ENCODE data around the gene WBP1L.

Gene WBP1L

DNA sequence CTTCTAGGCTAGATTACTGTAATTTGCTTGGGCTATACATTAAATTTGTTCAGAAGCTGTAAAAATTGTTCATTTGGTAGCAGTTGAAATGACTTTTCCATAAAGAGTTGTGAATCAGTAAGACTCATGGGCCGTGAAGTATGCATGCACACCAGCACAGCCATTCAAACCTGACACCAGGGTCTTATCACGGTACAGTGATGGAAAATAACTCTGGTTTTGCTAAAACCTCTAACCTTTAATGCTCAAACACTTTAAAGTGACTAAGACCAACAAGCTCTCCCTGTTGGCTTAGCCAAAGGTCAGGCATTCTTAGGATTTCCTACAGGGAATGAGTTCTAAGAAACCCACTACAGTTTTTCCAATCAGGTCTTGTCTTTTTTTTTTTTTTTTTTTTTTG lies 41.0 kb upstream of the WBP1L start:
- no peaks in the 10 kb centered on the region for H3K27me3 Mint-ChIP-seq (ENCODE audit: low read depth, poor library complexity)
- no peak for DNase-seq
- peaks cover 31% of the 10 kb centered on the region for H3K36me3 Mint-ChIP-seq (ENCODE audit: low read depth)
- H3K27ac Mint-ChIP-seq: no peak overlapping the region
- H3K4me1 Mint-ChIP-seq: peaks cover 5% of the 10 kb centered on the region
- TF ChIP-seq, protein P1, sequence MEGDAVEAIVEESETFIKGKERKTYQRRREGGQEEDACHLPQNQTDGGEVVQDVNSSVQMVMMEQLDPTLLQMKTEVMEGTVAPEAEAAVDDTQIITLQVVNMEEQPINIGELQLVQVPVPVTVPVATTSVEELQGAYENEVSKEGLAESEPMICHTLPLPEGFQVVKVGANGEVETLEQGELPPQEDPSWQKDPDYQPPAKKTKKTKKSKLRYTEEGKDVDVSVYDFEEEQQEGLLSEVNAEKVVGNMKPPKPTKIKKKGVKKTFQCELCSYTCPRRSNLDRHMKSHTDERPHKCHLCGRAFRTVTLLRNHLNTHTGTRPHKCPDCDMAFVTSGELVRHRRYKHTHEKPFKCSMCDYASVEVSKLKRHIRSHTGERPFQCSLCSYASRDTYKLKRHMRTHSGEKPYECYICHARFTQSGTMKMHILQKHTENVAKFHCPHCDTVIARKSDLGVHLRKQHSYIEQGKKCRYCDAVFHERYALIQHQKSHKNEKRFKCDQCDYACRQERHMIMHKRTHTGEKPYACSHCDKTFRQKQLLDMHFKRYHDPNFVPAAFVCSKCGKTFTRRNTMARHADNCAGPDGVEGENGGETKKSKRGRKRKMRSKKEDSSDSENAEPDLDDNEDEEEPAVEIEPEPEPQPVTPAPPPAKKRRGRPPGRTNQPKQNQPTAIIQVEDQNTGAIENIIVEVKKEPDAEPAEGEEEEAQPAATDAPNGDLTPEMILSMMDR (IDR thresholded peaks at IDR 0.05): no peak
- H3K9me3 Mint-ChIP-seq: no peaks in the 10 kb centered on the region
- H3K4me3 Mint-ChIP-seq: no peak overlapping the region

DNA sequence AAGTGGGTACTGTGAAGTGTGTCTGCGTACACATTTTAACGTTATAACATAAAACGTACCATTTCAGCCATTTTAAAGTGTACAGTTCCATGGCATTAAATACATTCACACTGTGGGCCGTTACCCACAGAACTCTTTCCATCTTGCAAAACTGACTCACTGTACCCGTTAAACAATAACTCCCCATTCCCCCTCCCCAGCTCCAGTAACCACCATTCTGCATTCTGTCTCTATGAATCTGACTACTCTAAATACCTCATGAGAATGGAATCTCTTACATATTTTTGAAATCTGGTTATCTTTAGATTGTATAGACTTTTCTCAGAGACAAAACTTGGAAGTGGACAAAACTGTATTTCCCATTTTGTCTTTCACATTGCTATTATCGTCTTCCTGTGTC lies 38.8 kb upstream of the WBP1L start:
- Mint-ChIP-seq H3K27ac (peak overlapping the region; percentile 88), H3K27me3 (ENCODE audit: low read depth, poor library complexity) (no peaks in the 10 kb centered on the region), H3K9me3 (no peaks in the 10 kb centered on the region), H3K36me3 (ENCODE audit: low read depth) (peaks cover 13% of the 10 kb centered on the region), H3K4me3 (no peak overlapping the region), H3K4me1 (peaks cover 10% of the 10 kb centered on the region)
- TF ChIP-seq, protein P1 (IDR thresholded peaks at IDR 0.05): no peak
- no peak for DNase-seq

DNA sequence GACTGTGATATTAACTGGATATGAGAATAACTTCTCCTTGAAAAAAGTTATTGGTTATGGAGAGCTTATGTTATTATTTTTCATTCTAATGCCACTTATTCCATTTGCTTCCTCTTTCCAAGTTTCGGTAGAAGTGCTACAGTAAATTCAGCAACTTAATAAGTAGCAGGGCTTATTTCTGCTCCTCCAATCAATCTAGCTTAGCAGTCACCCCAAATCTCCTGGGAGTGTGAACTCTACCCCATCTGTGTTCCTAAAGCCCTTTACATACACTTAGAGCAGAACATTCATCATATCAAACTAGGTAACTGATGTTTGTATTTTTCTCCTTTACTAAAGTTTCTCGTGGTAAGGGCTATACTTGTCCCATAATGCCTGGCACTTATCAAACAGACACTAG lies 38.2 kb upstream of the WBP1L start:
- Mint-ChIP-seq H3K27ac (no peak overlapping the region), H3K4me1 (peaks cover 10% of the 10 kb centered on the region), H3K4me3 (no peak overlapping the region), H3K9me3 (no peaks in the 10 kb centered on the region), H3K27me3 (ENCODE audit: low read depth, poor library complexity) (no peaks in the 10 kb centered on the region), H3K36me3 (ENCODE audit: low read depth) (peaks cover 12% of the 10 kb centered on the region)
- DNase-seq: no peak
- TF ChIP-seq, protein P1 (IDR thresholded peaks at IDR 0.05): no peak

DNA sequence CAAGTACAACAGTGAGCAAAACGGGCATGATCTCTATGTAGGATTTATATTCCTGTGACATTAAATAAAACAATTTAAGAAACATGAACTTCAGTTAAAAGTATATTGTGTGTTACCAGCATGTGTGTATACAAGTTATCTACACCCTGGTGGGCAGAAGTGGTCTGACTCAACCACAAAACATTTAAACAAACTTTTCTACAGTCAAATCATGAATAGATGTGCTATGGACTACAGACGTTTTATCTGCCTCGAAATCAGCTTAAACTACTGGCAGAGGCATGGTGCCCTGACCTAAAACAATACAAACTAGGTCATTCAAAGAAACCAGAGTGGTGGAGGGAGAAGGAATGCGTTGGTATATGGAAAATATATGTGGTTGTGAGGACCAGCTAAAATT lies 33.1 kb upstream of the WBP1L start:
- DNase-seq: no peak
- TF ChIP-seq, protein P1 (IDR thresholded peaks at IDR 0.05): no peak
- Mint-ChIP-seq H3K4me1 (peaks cover 44% of the 10 kb centered on the region), H3K4me3 (no peak overlapping the region), H3K36me3 (ENCODE audit: low read depth) (peaks cover 1% of the 10 kb centered on the region), H3K27ac (no peak overlapping the region), H3K27me3 (ENCODE audit: low read depth, poor library complexity) (peaks cover 2% of the 10 kb centered on the region), H3K9me3 (no peaks in the 10 kb centered on the region)

DNA sequence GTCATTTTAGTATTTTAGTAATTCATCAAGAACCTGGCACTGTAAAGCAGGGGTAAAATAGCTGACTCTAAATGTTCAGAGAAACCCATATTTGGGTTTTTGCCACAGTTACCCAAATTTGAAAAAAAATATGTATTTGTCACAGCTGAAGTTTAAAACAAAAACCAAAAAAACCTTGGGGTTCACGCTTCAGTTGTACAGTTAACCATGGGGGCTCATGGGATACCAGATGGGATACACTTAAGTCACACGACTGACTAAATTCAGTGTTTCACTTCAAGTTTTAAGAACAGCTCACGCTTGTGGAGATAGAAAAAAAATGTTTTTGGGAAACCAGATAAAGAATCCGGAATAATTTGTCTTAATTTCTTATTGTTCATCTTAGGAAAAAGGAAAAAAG lies 31.7 kb upstream of the WBP1L start:
- Mint-ChIP-seq H3K36me3 (ENCODE audit: low read depth) (no peaks in the 10 kb centered on the region), H3K27me3 (ENCODE audit: low read depth, poor library complexity) (peaks cover 2% of the 10 kb centered on the region), H3K4me3 (peak overlapping the region; percentile 60), H3K9me3 (no peaks in the 10 kb centered on the region), H3K4me1 (peaks cover 58% of the 10 kb centered on the region), H3K27ac (no peak overlapping the region)
- no peak for DNase-seq
- TF ChIP-seq, protein P1 (IDR thresholded peaks at IDR 0.05): no peak

DNA sequence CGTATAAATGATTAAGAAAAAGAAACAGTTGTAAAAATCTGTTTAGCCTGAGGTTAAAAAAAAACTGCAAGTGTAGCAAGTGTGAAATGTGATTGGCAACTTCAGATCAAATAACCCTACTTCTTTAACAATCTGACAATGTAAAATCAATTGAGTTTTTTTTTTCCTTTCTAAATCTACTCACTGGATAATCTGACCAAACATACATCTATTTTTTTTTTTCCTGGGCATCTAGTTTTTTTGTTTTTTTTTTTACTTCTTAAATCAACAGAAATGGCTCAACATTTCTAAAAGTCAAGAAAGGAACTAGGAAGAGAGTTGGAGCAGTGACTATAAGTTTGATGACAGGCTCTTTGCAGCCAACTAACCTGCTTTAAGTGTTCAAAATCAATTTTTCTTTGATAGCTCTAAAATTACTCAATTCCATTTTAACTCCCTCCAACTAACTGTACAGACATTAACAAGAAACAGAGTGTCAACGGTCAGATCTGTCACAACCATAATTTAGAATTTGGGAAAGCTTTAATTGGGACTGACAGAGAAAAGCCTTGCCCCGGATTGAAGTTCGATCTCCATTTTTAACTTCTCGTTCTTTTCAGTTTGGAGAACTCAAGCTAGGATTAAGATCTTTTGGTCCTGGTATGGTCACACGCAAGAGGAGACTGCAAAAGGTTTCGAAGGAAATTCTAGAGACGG lies 30.8 kb upstream of the WBP1L start:
- Mint-ChIP-seq H3K36me3 (ENCODE audit: low read depth) (no peaks in the 10 kb centered on the region), H3K27ac (peak overlapping the region; percentile 95), H3K4me3 (peak overlapping the region; percentile 95), H3K4me1 (peaks cover 60% of the 10 kb centered on the region), H3K9me3 (no peaks in the 10 kb centered on the region), H3K27me3 (ENCODE audit: low read depth, poor library complexity) (peaks cover 2% of the 10 kb centered on the region)
- no peak for DNase-seq
- TF ChIP-seq, protein P1 (IDR thresholded peaks at IDR 0.05): no peak

Data from nephron progenitor cell (in vitro differentiated cells).